HG03342 (cell line): Measurements from ENCODE around the gene ZNF407.
"Not testable (repeated sequence)": the region's sequence is repeated elsewhere in the genome, so short reads cannot be mapped to it uniquely, and the experiment has no call there.

ENCODE experiments used
- ATAC-seq: cut with Tn5 transposase; IDR thresholded peaks from one replicate; pipeline ENCODE4 v1.9.1; 2021; ENCODE audit warnings: mild to moderate bottlenecking, moderate library complexity; ENCODE audit not compliant: unreplicated experiment

The ZNF407 gene

GRCh38 chr18:74597662-74598349 lies at the start of gene ZNF407:
TSS of gene ZNF407 (plus strand) at chr18:74597870. CDS start at chr18:74631020, 33,150 bp downstream.
- peak; percentile 70 for ATAC-seq

GRCh38 chr18:74549591-74550104 lies 48.0 kb upstream of the ZNF407 start:
- ATAC-seq: no peak

- no peak for ATAC-seq
These were observed 46.8 kb upstream of the ZNF407 start for GRCh38 chr18:74550886-74551285.

- no peak for ATAC-seq
These were observed 46.2 kb upstream of the ZNF407 start for GRCh38 chr18:74551452-74551851.

GRCh38 chr18:74551936-74552555 lies 45.6 kb upstream of the ZNF407 start:
- peak; percentile 99 for ATAC-seq

GRCh38 chr18:74556126-74556525 lies 41.5 kb upstream of the ZNF407 start:
- no peak for ATAC-seq

- ATAC-seq: no peak
These were observed 39.6 kb upstream of the ZNF407 start for GRCh38 chr18:74558096-74558495.

- no peak for ATAC-seq
These were observed 35.4 kb upstream of the ZNF407 start for GRCh38 chr18:74562131-74562730.

GRCh38 chr18:74562775-74563174 lies 34.9 kb upstream of the ZNF407 start:
- no peak for ATAC-seq

GRCh38 chr18:74563999-74564398 lies 33.7 kb upstream of the ZNF407 start:
- ATAC-seq: no peak

- ATAC-seq: not testable (repeated sequence)
These were observed 32.5 kb upstream of the ZNF407 start for GRCh38 chr18:74565164-74565563.

GRCh38 chr18:74565993-74566392 lies 31.7 kb upstream of the ZNF407 start:
- ATAC-seq: not testable (repeated sequence)

- no peak for ATAC-seq
These were observed 29.8 kb upstream of the ZNF407 start for GRCh38 chr18:74567822-74568221.

GRCh38 chr18:74569401-74569800 lies 28.3 kb upstream of the ZNF407 start:
- no peak for ATAC-seq

- ATAC-seq: no peak
These were observed 27.4 kb upstream of the ZNF407 start for GRCh38 chr18:74570266-74570665.

GRCh38 chr18:74571895-74572680 lies 25.6 kb upstream of the ZNF407 start:
- no peak for ATAC-seq

GRCh38 chr18:74573053-74573452 lies 24.6 kb upstream of the ZNF407 start:
- ATAC-seq: no peak

GRCh38 chr18:74574916-74575315 lies 22.8 kb upstream of the ZNF407 start:
- ATAC-seq: no peak

GRCh38 chr18:74577019-74577418 lies 20.7 kb upstream of the ZNF407 start:
- ATAC-seq: no peak

- no peak for ATAC-seq
These were observed 18.1 kb upstream of the ZNF407 start for GRCh38 chr18:74579496-74580065.

- no peak for ATAC-seq
These were observed 15.0 kb upstream of the ZNF407 start for GRCh38 chr18:74582642-74583041.
